HG03097 (cell line): ENCODE measurements around the gene TADA2B.

Experiments used
- ATAC-seq: cut with Tn5 transposase; IDR thresholded peaks from one replicate; pipeline ENCODE4 v1.9.1; 2021; ENCODE audit not compliant: unreplicated experiment, low FRiP score

The TADA2B gene

GRCh38 chr4:7103607-7104365, 60.6 kb downstream of the TADA2B start:
- ATAC-seq, result no peak

GRCh38 chr4:7104366-7105031, 61.3 kb downstream of the TADA2B start:
- no peak for ATAC-seq

- ATAC-seq, result no peak
Measured at GRCh38 chr4:7105276-7105675, 62.1 kb downstream of the TADA2B start.

- no peak for ATAC-seq
Measured at GRCh38 chr4:7107166-7107905, 64.2 kb downstream of the TADA2B start.
